GM19099 (cell line): ENCODE data around the gene CEP63.

ENCODE experiments used
- POLR2A ChIP-seq: IDR thresholded peaks from 3 replicates; pipeline ENCODE4 v1.6.1; 2011; ENCODE audit warnings: low read depth; ENCODE audit not compliant: insufficient read length; ENCODE audit errors: extremely low read depth

The CEP63 gene

DNA sequence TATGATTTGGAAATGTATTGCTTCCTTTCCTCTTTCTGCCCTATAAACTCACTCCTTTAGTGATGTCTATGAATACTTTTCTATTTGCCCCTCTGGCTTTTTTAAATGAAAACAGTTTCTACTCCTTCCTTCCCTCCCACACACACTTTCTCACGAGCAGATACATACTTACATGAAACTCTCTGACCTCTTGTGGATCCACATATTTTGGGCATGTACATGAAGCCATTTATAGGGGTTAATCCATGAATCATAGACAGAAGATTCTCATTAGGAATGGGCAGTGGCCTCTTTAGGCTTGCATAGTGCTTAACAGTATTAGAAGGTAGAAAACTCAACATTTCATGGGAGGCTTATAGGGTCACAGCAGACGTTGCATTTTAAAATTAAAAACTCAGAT lies 24.9 kb upstream of the CEP63 start:
- no peak for TF ChIP-seq POLR2A

DNA sequence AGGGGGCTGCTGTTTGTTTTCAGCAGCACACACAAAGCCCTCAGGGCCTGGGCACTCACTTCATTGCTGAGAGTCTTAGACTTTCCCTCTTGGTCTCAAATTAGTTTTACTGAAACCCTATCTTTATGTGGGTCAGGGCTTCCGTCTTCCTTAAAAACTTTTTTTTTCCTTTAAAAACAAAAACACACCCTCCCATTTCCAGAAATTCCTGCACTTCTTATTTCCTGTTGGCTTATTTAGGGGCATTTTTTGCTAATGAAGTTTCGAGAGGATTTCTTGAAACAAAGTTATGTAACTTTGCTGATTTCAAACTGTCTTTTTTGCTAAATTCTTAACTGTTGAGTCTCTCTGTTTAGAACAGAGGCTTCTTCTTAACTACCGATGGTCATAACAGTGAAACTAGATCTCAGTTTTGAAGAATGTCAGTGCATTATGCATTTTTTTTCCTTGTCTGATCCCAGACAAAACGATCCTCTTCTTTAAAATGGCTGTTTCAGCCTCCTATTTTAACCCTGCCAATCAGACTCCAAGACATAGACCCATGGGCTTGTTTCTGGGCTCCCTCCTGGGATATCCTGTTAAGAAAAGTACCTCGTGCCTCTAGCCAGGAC lies 23.4 kb upstream of the CEP63 start:
- no peak for TF ChIP-seq POLR2A

DNA sequence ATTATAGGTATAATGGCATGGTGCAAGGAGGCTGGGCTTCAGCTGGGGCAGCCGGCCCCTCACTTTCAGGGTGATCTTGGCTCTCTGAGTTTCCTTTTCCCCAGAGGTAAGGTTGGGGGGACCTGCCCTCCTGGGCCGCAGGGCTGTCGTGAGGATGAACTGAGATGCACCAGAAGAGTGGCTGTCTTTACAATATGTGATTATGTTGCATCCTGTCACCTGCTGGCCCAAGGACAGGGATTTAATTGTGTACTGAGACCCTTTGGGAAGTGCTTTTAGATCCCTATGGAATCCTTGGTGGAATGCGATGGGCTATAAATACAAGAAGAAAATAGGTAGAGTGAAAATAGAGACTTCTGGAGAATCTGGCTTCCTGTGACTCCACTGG lies 22.2 kb upstream of the CEP63 start:
- no peak for TF ChIP-seq POLR2A

DNA sequence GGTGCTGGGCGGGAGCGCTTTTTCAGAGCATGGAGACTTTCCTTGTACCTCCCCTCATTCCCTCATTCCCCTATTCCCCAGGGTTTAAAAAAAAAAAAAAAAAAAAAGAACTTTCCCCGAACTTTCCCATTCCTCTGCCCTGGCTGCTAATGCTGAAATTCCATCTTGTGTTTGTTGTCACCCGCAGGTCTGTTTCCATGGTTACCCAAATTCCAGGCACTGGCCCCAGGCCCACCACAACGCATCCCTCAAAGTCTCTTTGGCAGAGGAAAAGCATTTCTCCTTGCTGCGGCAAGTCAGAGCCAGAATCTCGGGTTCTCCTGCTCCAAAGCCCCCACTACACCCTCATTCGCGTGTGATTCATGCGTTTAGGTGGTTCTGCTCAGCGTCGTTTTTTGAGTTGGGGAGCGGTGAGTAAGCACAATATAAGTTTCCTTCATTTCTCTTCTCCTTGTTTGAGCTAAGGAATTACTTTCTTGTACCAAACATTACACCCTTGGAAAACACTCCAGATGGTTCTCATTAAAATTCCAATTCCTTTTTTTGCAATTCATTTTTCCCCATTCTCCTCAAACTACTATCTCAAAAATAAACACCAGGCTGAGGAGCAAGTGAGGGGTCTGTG lies 21.7 kb upstream of the CEP63 start:
- TF ChIP-seq POLR2A = no peak

DNA sequence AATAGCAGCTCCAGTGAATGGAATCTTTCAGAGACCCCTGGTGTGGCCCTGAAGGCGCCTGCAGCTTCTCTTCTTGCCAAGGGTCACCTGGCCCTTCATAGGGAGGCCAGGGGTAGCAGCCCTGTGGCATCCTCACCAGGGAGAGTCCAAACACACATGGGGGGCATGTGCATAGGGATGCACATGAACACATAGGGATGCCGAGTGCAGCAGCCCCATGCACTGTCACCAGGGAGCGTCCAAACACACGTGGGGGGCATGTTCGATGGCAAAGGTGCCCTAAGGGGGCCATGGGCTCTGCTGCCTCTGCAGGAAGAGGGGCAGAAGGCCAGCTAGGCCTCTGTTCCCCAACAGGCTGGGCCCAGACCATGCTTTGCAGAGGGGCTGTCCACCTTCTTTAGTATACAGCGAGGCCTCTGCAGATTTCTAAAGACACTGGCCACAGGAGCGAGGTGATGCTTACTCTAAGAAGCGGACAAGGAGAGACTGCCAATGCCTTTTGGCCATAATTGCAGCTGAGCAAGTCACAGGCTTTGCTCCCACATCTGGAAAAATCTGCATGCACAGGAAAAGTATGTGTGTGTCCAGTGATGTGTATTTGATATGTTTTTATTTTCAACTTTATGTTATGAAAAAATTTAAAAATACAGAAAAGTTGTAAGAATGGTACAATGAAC lies 21.0 kb upstream of the CEP63 start:
- TF ChIP-seq POLR2A = no peak

DNA sequence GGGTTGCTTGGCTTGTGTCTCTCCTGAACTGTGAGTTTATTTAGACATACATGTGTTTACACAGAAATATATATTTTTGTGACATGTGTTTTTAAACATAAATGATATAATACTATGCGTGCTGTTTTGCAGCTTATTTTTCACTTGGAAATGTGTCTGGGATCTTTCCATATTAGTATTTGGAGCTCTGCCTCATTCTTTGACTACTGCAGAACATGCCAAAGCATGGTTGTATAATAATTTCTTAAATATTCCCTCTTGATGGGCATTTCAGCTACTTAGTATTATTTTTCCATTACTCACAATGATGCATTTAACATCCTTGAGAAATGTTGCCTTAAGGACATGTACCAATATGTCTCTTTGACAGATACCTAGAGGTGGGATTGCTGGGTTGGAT lies 19.5 kb upstream of the CEP63 start:
- no peak for TF ChIP-seq POLR2A

DNA sequence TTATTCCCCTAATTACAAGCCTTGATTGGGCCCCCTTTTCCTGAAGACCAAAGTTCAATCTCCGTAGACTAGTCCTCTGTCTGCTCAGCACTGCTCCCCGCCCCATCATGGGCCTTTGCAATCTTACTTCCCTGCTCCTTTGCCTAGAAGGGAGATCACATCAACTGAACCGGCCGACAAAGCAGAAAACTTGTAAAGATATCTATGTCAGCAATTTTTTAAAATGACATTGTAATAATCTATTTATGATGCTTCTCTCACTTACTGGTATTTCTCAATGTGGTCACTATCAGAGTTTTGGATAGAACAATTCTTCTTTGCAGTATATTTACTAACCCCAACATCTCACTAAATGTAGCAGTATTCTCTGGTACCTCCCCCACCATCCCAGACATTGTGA lies 17.3 kb upstream of the CEP63 start:
- no peak for TF ChIP-seq POLR2A

DNA sequence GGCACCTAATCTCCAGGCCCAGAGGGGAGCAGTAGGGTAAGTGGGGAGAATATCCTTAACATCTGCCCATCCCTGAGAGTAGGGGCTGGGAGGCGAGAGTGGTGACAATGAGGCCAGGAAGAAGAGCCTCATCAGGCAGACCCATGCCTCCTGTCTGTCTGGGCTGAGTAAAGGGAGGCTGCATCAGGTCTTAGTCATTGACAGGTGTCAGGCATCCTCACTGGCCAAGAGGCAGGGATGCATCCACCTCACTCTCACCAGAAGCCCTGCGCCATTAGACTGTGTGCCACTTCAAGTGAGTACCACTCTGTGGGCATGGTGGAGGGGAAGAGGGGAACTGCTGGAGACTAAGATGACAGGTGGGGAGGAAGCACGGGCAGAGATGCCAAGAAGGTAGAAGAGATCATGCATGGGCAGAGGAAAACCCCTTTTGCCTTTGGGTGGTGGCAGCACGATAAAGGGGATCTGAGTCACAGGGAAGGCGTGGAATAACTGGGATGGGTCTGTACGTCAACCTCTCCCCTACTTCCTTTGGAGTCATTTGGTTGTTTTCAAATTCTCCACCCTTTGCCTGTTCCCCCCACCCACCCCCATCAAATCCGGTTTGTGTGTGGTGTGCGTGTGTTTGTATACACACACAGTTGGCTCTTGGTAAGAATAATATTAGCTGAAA lies 14.2 kb upstream of the CEP63 start:
- no peak for TF ChIP-seq POLR2A

DNA sequence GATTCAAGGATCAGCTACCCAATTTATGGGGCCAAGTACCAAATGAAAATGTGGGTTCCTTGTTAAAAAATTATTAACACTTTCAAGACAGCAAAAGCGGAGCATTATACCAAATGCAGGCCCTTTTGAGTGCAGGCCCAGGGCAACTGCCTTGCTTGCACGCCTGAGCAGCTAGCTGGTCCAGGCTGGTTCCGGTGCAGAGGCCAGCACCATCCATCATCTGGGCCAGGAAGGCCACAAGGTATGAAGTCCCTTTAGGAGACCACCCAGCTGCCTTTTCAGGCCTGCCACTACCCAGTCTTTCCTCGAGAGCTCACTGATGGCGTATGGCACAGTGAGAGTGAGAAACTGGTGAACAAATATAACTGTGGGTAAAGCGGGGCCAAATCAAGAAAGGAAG lies 13.0 kb upstream of the CEP63 start:
- TF ChIP-seq POLR2A = no peak

DNA sequence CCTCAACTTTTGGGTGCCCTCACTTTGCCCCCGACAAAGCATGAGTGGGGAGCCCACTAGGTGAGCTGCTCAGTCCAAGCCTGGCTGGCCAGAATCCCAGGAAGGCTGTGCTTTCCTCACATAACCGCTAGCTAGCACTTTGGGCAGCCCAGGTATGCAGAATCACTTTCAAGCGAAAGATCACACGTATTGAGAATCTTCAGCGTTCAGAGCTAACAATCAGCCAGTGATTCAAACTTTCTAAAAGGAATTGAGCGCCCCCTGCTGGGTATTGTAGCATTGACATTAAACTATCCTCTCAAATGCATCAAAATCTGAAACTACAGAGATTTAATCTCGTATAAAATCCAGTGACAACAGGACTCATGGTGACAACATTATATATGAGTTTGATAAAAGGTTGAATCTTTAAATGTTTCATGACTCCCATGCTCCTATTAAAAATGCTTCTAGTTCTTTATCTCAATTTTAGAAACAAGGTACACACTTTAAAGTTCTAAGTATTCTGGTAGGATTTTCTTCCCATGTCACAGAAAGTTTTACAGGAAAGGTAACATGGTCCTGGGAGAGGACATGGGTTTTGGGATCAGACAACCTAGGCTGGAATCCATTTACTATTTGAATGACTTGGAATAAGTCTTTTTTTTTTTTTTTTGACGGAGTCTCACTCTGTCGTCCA lies 11.8 kb upstream of the CEP63 start:
- TF ChIP-seq POLR2A = no peak

DNA sequence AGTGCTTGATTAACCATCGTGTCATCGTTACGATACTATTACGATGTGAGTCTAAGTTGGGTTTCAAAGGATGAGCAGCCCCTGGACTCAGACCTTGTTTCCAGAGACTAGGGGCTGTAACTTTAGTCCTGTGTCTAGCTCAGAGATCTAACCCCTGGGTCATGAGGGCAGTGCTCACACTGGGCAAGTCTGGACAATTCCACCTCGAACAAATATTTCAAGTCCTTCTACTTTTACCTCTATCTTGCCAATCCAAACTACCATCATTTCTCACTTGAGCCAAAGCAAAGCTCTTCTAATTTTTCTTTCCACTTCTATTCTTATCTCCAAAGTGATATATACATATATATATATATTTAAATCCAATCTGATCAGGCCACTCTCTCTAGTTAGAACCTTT lies 10.9 kb upstream of the CEP63 start:
- TF ChIP-seq POLR2A = no peak

DNA sequence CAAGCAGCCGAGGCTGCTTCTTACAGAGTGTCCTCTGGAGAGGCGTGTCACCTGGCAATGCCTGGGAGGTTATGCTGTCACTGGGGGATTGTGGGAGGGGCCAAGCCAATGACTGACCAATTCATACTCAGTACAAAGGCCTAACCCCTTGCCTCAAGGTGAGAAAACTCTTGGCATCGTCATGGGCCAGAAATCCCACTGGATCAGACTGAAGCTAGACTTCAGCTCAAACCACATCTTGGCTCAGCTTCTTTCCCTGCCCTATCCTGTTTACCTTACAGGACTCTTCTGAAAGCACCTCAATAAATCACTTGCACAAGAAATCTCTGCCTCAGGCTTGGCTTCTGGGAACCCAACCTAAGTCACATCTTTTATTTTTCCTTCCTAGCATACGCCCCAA lies 9.6 kb upstream of the CEP63 start:
- no peak for TF ChIP-seq POLR2A

DNA sequence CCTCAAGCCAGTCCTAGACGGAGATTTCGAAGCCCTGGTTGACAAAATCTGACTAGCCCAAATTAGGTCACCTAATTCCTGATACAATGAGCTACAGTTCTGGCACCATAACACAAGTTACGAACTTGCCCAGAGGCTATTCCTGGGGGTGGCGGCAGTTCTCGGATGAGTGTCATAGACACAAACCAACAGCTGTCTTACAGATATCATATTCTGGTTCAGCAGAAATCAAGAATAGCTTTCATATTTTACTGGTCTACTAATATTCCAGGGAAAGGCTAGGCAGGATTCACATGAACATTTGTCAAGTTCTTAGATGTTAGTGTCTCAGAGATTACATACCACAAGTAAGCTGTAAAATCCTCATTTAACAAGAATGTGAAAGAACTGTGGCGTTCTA lies 8.9 kb upstream of the CEP63 start:
- TF ChIP-seq POLR2A = no peak

DNA sequence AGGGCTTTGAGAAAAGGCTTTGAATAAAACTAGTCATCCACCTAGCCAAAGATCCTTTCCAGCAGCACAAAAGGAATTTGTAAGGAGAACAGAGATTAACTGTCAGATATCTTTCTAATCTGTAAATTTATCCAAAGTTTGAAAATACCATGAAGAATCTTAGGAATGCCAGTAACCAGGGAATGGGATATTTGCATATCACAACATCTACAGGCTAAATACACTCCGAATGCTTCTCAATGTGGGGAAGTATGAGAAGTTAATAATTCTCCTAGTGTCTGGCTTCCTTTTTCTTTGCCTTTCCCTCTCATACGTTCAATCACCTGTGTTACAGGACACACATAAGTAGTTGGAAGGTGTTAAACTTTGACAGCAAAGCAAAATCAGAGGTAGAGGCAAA lies 7.9 kb upstream of the CEP63 start:
- no peak for TF ChIP-seq POLR2A

DNA sequence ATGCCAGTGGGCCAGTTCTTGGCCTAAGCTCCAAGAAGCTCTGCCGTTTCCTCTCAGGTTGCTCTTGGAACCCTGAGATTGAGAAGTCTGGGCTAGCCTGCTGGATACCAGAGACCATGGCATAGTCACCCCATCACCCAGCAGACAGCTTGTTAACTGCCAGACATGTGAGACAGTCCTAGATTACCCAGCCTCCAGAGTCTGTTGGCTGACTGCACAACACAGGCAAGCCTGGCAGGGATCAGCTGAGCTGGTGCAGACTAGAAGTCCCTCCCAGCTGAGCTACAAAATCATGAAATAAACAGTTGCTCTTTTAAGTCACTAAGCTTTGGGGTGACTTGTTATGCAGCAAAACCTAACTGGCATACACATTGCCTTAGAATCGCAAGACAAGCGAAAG lies 5.3 kb upstream of the CEP63 start:
- no peak for TF ChIP-seq POLR2A
